LNCAP (cell line): ENCODE data around the gene UPK3A.

ENCODE experiments used
- CTCF ChIP-seq: fragments of 450-650 bp; IDR thresholded peaks from 2 replicates; pipeline ENCODE4 v1.5.1; 2017; ENCODE audit warnings: mild to moderate bottlenecking

Gene UPK3A

GRCh38 chr22:45262195-45262930 is 22.4 kb upstream of the UPK3A start:
- no peak for TF ChIP-seq CTCF

GRCh38 chr22:45262931-45263462 is 21.8 kb upstream of the UPK3A start:
- TF ChIP-seq CTCF, result no peak

GRCh38 chr22:45263463-45264269 is 21.1 kb upstream of the UPK3A start:
- no peak for TF ChIP-seq CTCF

GRCh38 chr22:45265535-45265934 is 19.2 kb upstream of the UPK3A start:
- TF ChIP-seq CTCF, result no peak

GRCh38 chr22:45268167-45268957 is 16.4 kb upstream of the UPK3A start:
- TF ChIP-seq CTCF, result no peak

- TF ChIP-seq CTCF, result peak; percentile 85
These were observed 15.5 kb upstream of the UPK3A start for GRCh38 chr22:45268958-45269844.
